ENCODE results near the gene LYZL2.

DNA sequence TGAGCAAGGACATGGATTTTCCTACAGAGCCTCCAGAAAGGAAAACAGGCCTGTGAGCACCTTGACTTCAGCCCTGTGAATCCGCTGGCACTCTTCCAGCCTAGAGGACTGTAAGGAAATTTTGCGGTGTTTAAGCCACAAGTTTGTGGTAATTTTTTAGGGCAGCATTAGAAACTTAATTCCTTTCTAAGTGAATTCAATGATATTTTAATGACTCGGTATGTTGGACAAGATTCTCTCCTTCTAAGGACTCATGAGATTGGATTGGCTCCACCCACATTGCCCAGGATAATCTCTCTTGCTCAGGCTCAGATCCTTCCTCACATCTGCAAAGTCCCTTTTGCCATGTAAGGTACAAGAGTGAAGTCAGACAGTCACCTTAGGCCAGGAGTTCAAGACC is 4.5 kb downstream of the LYZL2 start:
- TF ChIP-seq SPI1 (IDR thresholded peaks at IDR 0.05; ENCODE audit: borderline replicate concordance, low read depth) (no peak), GABPA (IDR thresholded peaks at IDR 0.05; ENCODE audit: low read depth) (no peak), POLR2AphosphoS5 (IDR thresholded peaks at IDR 0.05; ENCODE audit: low read depth) (no peak)
- TF ChIP-seq, protein P1, sequence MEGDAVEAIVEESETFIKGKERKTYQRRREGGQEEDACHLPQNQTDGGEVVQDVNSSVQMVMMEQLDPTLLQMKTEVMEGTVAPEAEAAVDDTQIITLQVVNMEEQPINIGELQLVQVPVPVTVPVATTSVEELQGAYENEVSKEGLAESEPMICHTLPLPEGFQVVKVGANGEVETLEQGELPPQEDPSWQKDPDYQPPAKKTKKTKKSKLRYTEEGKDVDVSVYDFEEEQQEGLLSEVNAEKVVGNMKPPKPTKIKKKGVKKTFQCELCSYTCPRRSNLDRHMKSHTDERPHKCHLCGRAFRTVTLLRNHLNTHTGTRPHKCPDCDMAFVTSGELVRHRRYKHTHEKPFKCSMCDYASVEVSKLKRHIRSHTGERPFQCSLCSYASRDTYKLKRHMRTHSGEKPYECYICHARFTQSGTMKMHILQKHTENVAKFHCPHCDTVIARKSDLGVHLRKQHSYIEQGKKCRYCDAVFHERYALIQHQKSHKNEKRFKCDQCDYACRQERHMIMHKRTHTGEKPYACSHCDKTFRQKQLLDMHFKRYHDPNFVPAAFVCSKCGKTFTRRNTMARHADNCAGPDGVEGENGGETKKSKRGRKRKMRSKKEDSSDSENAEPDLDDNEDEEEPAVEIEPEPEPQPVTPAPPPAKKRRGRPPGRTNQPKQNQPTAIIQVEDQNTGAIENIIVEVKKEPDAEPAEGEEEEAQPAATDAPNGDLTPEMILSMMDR (IDR thresholded peaks at IDR 0.05; ENCODE audit: insufficient read depth, low read length), result no peak

Data from HL-60 (cell line).